ENCODE data around the gene CTDP1.
"Not testable (repeated sequence)": the region's sequence is repeated elsewhere in the genome, so short reads cannot be mapped to it uniquely, and the experiment has no call there.

- not testable (repeated sequence) for TF ChIP-seq CTCF (IDR thresholded peaks at IDR 0.05); POLR2A (IDR thresholded peaks at IDR 0.05); POLR2AphosphoS5 (IDR thresholded peaks at IDR 0.05; ENCODE audit: insufficient read depth in 1 of 2, low read depth in 1 of 2)
Measured at GRCh38 chr18:79694206-79694894, 14.7 kb downstream of the CTDP1 start.
